ENCODE measurements around the gene PDIA5. TPM values are rescaled to one million over a fixed set of nuclear protein-coding genes. Genes with fewer than 3 reads are reported as not detected.
"Not testable (repeated sequence)": the region's sequence is repeated elsewhere in the genome, so short reads cannot be mapped to it uniquely, and the experiment has no call there.

Gene PDIA5
- total RNA-seq, 1 experiment from 2014 or later, result 24.3 TPM

- no peak for TF ChIP-seq CTCF (conservative IDR thresholded peaks at IDR 0.05)
- peak; percentile 15 for DNase-seq
- H3K27ac ChIP-seq (ENCODE audit: insufficient read length, low read depth, low read length), result no peak overlapping the region
Observed at GRCh38 chr3:123151251-123151705, 84.5 kb downstream of the PDIA5 start.

GRCh38 chr3:123151853-123152420 is 85.1 kb downstream of the PDIA5 start:
- not testable (repeated sequence) for H2BK5ac ChIP-seq (ENCODE audit: insufficient read length, low read length); H3K56ac ChIP-seq (ENCODE audit: insufficient read length, low read depth, low read length); H3K27me3 Mint-ChIP-seq (ENCODE audit: low read depth); H3K9ac ChIP-seq (ENCODE audit: extremely low read depth, insufficient read length, low read length); H3K4me3 Mint-ChIP-seq; H3K79me2 ChIP-seq (ENCODE audit: insufficient read depth, low read length); H3K23ac ChIP-seq (ENCODE audit: insufficient read length, low read depth, low read length); H3K14ac ChIP-seq (ENCODE audit: insufficient read depth, low read length); H3K4me1 Mint-ChIP-seq; H3K9me3 Mint-ChIP-seq; H2AFZ ChIP-seq (ENCODE audit: low read length); H3K27ac ChIP-seq (ENCODE audit: insufficient read length, low read depth, low read length); H2BK120ac ChIP-seq (ENCODE audit: low read depth, low read length, poor library complexity, severe bottlenecking); H2BK12ac ChIP-seq (ENCODE audit: insufficient read length, low read depth, low read length); H4K8ac ChIP-seq (replicated peaks; ENCODE audit: insufficient read length, low read depth, low read length); H4K91ac ChIP-seq (ENCODE audit: insufficient read length, low read depth, low read length); H3K27ac Mint-ChIP-seq; H3K27me3 ChIP-seq (ENCODE audit: insufficient read depth, low read length); H3K9me3 ChIP-seq (ENCODE audit: control insufficient read depth, low read depth, low read length); H3K4me1 ChIP-seq (ENCODE audit: insufficient read depth, low read length); H3K4me2 ChIP-seq (ENCODE audit: insufficient read depth, insufficient read length, low read length); DNase-seq; H2BK20ac ChIP-seq (ENCODE audit: low read depth, low read length, poor library complexity, severe bottlenecking); H3K18ac ChIP-seq (ENCODE audit: insufficient read length, low read depth, low read length); H2AK5ac ChIP-seq (ENCODE audit: insufficient read length, low read length); H3T11ph ChIP-seq (ENCODE audit: low read length); H3K23me2 ChIP-seq (ENCODE audit: insufficient read length, low read depth, low read length, poor library complexity, severe bottlenecking); H4K20me1 ChIP-seq (ENCODE audit: control insufficient read depth, insufficient read depth, insufficient read length); H2BK15ac ChIP-seq (ENCODE audit: low read depth, low read length); H4K5ac ChIP-seq (ENCODE audit: insufficient read length, low read depth, low read length); H3K79me1 ChIP-seq (ENCODE audit: insufficient read depth, low read depth, low read length, poor library complexity, severe bottlenecking); H3K4ac ChIP-seq (ENCODE audit: low read depth, low read length)
- WGBS (ENCODE audit: extremely low coverage, insufficient read length, low lambda C conversion rate), result no CpG with 5 or more reads among the region's 3 CpGs
- H3K36me3 Mint-ChIP-seq (ENCODE audit: insufficient read depth in 1 of 3, low read depth in 3 of 3), result peaks cover 10 to 47% (median 25%) of the 10 kb centered on the region in 3 experiments; a peak in 6 of 7 replicates

More at GRCh38 chr3:123151251-123151705, 84.5 kb downstream of the PDIA5 start:
- H2BK20ac ChIP-seq (ENCODE audit: low read depth, low read length, poor library complexity, severe bottlenecking), result no peak overlapping the region
- H2BK5ac ChIP-seq (ENCODE audit: insufficient read length, low read length), result no peak overlapping the region
- H4K8ac ChIP-seq (replicated peaks; ENCODE audit: insufficient read length, low read depth, low read length), result no peak overlapping the region
- no peak overlapping the region for H2BK15ac ChIP-seq (ENCODE audit: low read depth, low read length)
- no peak overlapping the region for H3K56ac ChIP-seq (ENCODE audit: insufficient read length, low read depth, low read length)
- H3K4me1 ChIP-seq (ENCODE audit: insufficient read depth, low read length), result no peaks in the 10 kb centered on the region
- peak overlapping the region in 2 of 3 experiments; percentile 43 to 79; a peak in 3 of 7 replicates for H3K27ac Mint-ChIP-seq
- no peaks in the 10 kb centered on the region for H3K9me3 ChIP-seq (ENCODE audit: control insufficient read depth, low read depth, low read length)
- H2AK5ac ChIP-seq (ENCODE audit: insufficient read length, low read length), result no peak overlapping the region
- H3K9ac ChIP-seq (ENCODE audit: extremely low read depth, insufficient read length, low read length), result no peak overlapping the region
- H3K27me3 Mint-ChIP-seq (ENCODE audit: low read depth), result no peaks in the 10 kb centered on the region; the same call in 1 of the 2 replicates
- H3K79me1 ChIP-seq (ENCODE audit: insufficient read depth, low read depth, low read length, poor library complexity, severe bottlenecking), result no peaks in the 10 kb centered on the region
- no peaks in the 10 kb centered on the region for H3K23me2 ChIP-seq (ENCODE audit: insufficient read length, low read depth, low read length, poor library complexity, severe bottlenecking)
- no peak overlapping the region for H3T11ph ChIP-seq (ENCODE audit: low read length)
- no peaks in the 10 kb centered on the region for H3K27me3 ChIP-seq (ENCODE audit: insufficient read depth, low read length)
- no CpG with 5 or more reads among the region's 7 CpGs for WGBS (ENCODE audit: extremely low coverage, insufficient read length, low lambda C conversion rate)
- no peak overlapping the region for H3K4me3 Mint-ChIP-seq
- H3K79me2 ChIP-seq (ENCODE audit: insufficient read depth, low read length), result no peaks in the 10 kb centered on the region
- H3K4me2 ChIP-seq (ENCODE audit: insufficient read depth, insufficient read length, low read length), result no peak overlapping the region
- peaks cover 2 to 6% of the 10 kb centered on the region in 2 experiments; a peak in 2 of 4 replicates for H3K4me1 Mint-ChIP-seq
- H2AFZ ChIP-seq (ENCODE audit: low read length), result no peak overlapping the region
- no peak overlapping the region for H3K18ac ChIP-seq (ENCODE audit: insufficient read length, low read depth, low read length)
- no peak overlapping the region for H4K5ac ChIP-seq (ENCODE audit: insufficient read length, low read depth, low read length)
- no peak overlapping the region for H3K23ac ChIP-seq (ENCODE audit: insufficient read length, low read depth, low read length)
- no peaks in the 10 kb centered on the region for H4K20me1 ChIP-seq (ENCODE audit: control insufficient read depth, insufficient read depth, insufficient read length)
- H3K14ac ChIP-seq (ENCODE audit: insufficient read depth, low read length), result no peak overlapping the region
- no peak overlapping the region for H3K4ac ChIP-seq (ENCODE audit: low read depth, low read length)
- H3K9me3 Mint-ChIP-seq, result no peaks in the 10 kb centered on the region
- no peak overlapping the region for H4K91ac ChIP-seq (ENCODE audit: insufficient read length, low read depth, low read length)
- H2BK120ac ChIP-seq (ENCODE audit: low read depth, low read length, poor library complexity, severe bottlenecking), result no peak overlapping the region
- no peak overlapping the region for H2BK12ac ChIP-seq (ENCODE audit: insufficient read length, low read depth, low read length)
- peaks cover 12 to 49% (median 27%) of the 10 kb centered on the region in 3 experiments; a peak in 6 of 7 replicates for H3K36me3 Mint-ChIP-seq (ENCODE audit: insufficient read depth in 1 of 3, low read depth in 3 of 3)

Data from H9 (cell line).